Measurements from ENCODE around the gene TFDP2. TPM values are rescaled to one million over a fixed set of nuclear protein-coding genes. Genes with fewer than 3 reads are reported as not detected.

The TFDP2 gene
- total RNA-seq, 1 experiment from 2014 or later = 76.0 TPM

- H3K9ac ChIP-seq (ENCODE audit: extremely low read depth, insufficient read length, low read length) = no peak overlapping the region
- no CpG with 5 or more reads among the region's 8 CpGs for WGBS (ENCODE audit: extremely low coverage, insufficient read length, low lambda C conversion rate)
- no peak overlapping the region for H3K23ac ChIP-seq (ENCODE audit: insufficient read length, low read depth, low read length)
- peaks cover 0 to 8% (median 0%) of the 10 kb centered on the region in 3 experiments; a peak in 1 of 7 replicates for H3K36me3 Mint-ChIP-seq (ENCODE audit: insufficient read depth in 1 of 3, low read depth in 3 of 3)
- H4K5ac ChIP-seq (ENCODE audit: insufficient read length, low read depth, low read length) = no peak overlapping the region
- H3T11ph ChIP-seq (ENCODE audit: low read length) = no peak overlapping the region
- H3K27ac ChIP-seq (ENCODE audit: insufficient read length, low read depth, low read length) = no peak overlapping the region
- DNase-seq = no peak
- no peak overlapping the region for H3K4me2 ChIP-seq (ENCODE audit: insufficient read depth, insufficient read length, low read length)
- no peaks in the 10 kb centered on the region for H4K20me1 ChIP-seq (ENCODE audit: control insufficient read depth, insufficient read depth, insufficient read length)
- no peak overlapping the region for H2BK20ac ChIP-seq (ENCODE audit: low read depth, low read length, poor library complexity, severe bottlenecking)
- H3K4ac ChIP-seq (ENCODE audit: low read depth, low read length) = no peak overlapping the region
- H3K27me3 ChIP-seq (ENCODE audit: insufficient read depth, low read length) = no peaks in the 10 kb centered on the region
- no peak overlapping the region for H2BK12ac ChIP-seq (ENCODE audit: insufficient read length, low read depth, low read length)
- H2BK5ac ChIP-seq (ENCODE audit: insufficient read length, low read length) = no peak overlapping the region
- H3K79me1 ChIP-seq (ENCODE audit: insufficient read depth, low read depth, low read length, poor library complexity, severe bottlenecking) = no peaks in the 10 kb centered on the region
- H3K27me3 Mint-ChIP-seq (ENCODE audit: low read depth) = no peaks in the 10 kb centered on the region
- H3K23me2 ChIP-seq (ENCODE audit: insufficient read length, low read depth, low read length, poor library complexity, severe bottlenecking) = no peaks in the 10 kb centered on the region
- H4K8ac ChIP-seq (replicated peaks; ENCODE audit: insufficient read length, low read depth, low read length) = no peak overlapping the region
- no peak overlapping the region for H4K91ac ChIP-seq (ENCODE audit: insufficient read length, low read depth, low read length)
- no peak overlapping the region for H3K56ac ChIP-seq (ENCODE audit: insufficient read length, low read depth, low read length)
- H3K4me1 Mint-ChIP-seq = peaks cover 8 to 10% of the 10 kb centered on the region in 2 experiments
- no peak overlapping the region for H2AK5ac ChIP-seq (ENCODE audit: insufficient read length, low read length)
- peak overlapping the region; percentile 8 to 85 (median 76) for H3K27ac Mint-ChIP-seq
- no peak overlapping the region for H3K4me3 Mint-ChIP-seq
- no peaks in the 10 kb centered on the region for H3K9me3 Mint-ChIP-seq
- no peak for TF ChIP-seq CTCF (conservative IDR thresholded peaks at IDR 0.05)
- no peak overlapping the region for H2BK15ac ChIP-seq (ENCODE audit: low read depth, low read length)
- no peak overlapping the region for H2AFZ ChIP-seq (ENCODE audit: low read length)
- no peak overlapping the region for H3K14ac ChIP-seq (ENCODE audit: insufficient read depth, low read length)
- H3K79me2 ChIP-seq (ENCODE audit: insufficient read depth, low read length) = no peaks in the 10 kb centered on the region
- H2BK120ac ChIP-seq (ENCODE audit: low read depth, low read length, poor library complexity, severe bottlenecking) = no peak overlapping the region
- H3K18ac ChIP-seq (ENCODE audit: insufficient read length, low read depth, low read length) = no peak overlapping the region
- no peaks in the 10 kb centered on the region for H3K9me3 ChIP-seq (ENCODE audit: control insufficient read depth, low read depth, low read length)
- no peaks in the 10 kb centered on the region for H3K4me1 ChIP-seq (ENCODE audit: insufficient read depth, low read length)
Measured at GRCh38 chr3:142127941-142128658, 21.2 kb downstream of the TFDP2 start.
